HG02678 (cell line): ENCODE results near the gene PEDS1.
"Not testable (repeated sequence)": the region's sequence is repeated elsewhere in the genome, so short reads cannot be mapped to it uniquely, and the experiment has no call there.

Experiments used
- ATAC-seq: cut with Tn5 transposase; IDR thresholded peaks from one replicate; pipeline ENCODE4 v1.9.1; 2021; ENCODE audit warnings: mild to moderate bottlenecking, moderate library complexity; ENCODE audit not compliant: unreplicated experiment

Gene PEDS1

DNA sequence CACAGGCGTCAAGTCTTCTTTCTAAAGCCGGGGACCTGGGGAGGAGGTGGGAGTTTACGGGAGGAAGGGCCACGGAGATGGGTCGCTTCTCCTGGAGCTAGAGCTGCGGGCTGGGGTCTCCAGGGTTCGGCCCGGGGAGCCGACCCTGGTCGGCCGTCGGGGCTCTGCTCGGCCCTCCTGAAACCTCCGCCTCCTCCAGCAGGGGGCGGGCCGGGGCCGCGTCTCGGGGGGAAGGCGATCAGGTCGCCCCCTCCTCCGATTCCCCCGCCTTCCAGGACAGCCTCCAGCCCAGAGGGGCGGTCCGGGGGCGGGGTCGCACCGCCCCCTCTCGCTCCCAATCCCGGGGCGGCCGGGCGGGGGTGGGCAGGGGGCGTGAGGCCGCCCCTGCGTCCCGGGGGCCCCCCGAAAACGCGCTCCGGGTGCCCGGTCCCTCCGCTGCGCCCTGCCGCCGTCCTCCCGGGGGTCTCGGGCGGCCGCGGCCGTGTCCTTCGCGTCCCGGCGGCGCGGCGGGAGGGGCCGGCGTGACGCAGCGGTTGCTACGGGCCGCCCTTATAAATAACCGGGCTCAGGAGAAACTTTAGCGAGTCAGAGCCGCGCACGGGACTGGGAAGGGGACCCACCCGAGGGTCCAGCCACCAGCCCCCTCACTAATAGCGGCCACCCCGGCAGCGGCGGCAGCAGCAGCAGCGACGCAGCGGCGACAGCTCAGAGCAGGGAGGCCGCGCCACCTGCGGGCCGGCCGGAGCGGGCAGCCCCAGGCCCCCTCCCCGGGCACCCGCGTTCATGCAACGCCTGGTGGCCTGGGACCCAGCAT, 36.9 kb upstream of the PEDS1 start, which contains the start of gene CEBPB:
TSS of gene CEBPB (plus strand) at position 580 of the 814 bp plus-strand sequence. CDS start at position 784, 204 bp downstream.
- ATAC-seq = peak; percentile 49

DNA sequence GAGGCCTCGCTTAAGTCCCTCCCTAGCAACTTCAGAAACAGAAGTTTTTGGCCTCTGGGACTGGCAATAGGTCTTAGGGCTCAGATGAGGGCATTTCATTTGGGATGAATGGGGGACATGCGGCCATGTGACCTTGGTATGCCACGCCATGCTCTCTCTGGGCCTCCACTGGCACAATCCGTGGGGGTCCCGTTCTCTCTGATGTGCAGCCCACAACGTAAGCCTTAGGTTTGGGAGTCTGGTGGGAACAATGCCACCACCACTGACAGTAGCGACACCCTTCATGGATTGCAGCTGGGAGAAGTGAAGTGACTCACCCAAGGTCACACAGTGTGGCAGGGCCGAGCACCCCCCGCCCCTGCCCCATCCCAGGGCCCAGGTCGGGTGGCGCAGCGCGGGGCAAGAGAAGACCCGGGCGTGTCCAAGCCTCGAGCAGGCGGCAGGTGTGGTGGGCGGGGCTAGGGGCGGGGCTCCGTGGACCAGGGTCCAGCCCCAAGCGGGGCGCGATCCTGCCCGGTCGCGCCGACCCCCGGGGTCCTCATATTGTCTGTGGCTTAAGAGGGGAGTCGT, 36.2 kb upstream of the PEDS1 start:
- no peak for ATAC-seq

DNA sequence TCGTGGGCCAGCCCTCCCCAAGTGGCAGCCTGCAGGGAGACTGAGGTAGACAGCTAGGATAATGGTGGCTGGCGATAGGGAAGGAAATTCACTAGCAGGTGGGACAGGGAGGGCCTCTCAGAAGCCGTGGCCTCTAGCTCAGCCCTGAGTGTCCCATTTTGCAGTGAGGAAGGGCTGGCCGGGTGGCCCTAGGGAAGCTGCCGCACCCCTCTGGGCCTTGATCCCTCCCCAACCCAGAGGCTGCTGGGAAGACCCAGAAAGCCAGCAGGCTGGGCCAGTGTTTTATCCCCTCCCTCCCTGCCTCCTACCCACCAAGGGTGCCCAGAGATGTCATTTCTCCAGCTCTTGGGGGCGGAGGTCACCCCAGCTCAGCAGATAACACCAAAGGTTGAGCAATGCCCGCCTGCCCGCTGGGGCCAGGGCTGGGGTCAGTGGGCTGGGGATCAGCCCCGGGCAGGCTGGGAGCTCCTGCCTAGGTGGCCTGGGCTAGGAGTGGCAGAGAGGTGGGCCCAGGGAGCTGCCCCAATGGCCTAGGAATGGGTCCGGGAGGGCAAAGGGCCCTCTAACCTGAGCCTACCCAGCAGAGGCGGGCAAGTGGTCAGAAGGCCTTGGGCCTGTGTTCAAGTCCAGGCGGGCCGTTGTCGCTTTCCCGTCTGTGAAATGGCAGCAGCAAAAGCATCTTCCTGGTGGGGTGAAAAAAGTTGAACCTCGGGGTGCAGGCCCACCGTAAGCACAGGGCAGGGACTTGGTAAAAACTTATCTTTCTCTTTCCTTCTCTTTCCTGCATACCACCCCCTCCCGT, 35.6 kb upstream of the PEDS1 start:
- no peak for ATAC-seq

DNA sequence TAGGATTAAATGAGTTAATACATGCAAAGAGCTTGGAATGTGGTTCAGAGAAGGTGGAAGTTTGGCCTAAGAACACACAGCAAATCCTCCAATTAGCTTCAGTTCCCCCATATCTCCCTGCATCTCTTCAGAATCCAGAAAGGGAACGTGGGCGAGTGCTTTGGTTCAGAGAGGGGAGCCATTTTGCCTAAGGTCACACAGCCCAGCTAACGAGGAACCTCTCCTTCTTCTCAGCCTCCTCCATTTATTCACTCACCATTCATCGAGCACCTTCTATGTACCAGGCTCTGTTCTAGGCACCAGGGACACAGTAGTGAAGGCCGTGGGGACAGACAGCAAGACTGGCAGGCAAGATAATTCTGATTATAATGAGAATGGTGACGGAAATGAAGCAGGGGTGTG, 34.8 kb upstream of the PEDS1 start:
- no peak for ATAC-seq

DNA sequence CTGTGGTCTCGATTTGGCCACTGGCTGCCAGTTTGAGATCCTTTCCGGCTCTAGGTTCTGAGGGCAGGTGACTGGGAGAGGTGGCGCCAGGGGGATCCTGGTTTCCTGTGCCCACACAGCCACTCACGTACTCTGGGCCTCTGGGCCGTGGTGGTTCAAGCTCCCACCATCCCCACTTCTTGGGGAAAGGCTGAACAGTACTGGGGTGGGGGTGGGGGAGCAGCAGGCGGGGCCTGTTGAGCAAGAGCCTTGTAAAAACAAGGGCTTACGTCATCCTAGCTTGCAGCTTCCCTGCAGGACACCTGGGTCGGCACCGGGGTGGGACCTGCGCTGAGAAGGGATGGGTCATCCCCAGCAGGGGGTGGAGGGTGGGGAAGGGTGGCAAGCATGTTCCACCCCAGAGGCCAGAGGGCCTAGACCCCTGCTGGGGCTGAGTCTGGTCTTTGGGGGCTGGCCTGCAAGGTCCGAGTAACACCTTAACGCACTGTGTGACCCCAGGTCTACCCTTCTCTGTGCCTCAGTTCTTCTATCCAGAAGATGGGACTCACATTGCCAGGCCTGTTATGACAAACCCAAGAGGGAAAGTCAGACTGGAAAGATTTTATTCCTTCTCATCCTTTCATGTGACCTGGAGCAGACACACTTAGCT, 34.0 kb upstream of the PEDS1 start:
- no peak for ATAC-seq

DNA sequence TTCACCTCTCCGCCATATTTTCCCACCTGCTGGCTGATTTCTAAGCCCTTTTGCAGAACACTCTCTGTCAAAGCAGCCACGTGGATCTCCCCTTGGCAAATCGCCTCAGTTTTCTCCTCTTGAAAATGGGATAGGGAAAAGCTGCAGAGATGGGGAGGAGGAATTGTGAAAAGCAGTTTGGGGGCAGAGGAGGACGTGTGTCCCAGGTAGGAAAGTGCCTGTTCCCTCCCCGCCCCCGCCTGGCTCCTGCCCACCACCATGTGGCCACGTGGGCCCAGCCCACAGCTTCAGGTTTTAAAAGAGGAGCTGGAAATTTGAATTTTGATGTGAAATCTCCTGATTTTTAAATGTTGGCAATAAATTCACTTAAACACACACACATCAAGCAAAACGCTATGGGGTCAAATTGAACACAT, 33.5 kb upstream of the PEDS1 start:
- ATAC-seq = no peak

DNA sequence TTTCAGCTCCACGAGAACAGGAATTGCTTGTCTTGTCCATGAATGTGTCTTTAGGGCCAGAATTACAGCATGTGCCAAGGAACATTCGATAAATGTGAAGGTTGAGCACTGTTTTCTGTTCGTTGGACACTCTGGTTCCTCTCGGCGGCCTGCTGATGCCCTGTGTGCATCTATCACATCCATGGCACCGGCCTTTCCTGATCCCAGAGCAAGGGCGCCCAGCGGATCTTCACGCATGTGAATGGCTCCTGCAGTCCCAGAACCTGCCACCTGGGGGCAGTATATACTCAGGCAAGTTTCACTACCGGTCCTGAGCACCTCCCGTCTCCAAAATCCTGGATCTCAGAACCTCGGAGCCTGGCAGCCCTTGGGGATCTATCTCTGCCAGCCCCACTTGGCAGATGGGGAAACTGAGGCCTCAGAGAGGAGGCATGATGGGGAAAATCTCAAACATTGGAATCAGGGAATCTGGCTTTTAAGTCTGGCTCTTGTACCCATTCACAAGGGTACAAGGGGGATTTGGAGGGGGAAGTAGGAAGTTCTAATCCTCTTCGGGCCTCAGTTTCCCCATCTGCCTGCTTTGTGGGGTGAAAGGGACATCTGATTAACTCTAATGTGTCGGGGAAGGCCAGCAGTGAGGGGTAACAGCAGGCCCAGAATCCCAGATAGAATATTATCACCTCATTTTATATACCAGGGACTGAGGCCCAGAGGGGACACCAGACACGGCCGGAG, 32.8 kb upstream of the PEDS1 start:
- ATAC-seq = no peak

DNA sequence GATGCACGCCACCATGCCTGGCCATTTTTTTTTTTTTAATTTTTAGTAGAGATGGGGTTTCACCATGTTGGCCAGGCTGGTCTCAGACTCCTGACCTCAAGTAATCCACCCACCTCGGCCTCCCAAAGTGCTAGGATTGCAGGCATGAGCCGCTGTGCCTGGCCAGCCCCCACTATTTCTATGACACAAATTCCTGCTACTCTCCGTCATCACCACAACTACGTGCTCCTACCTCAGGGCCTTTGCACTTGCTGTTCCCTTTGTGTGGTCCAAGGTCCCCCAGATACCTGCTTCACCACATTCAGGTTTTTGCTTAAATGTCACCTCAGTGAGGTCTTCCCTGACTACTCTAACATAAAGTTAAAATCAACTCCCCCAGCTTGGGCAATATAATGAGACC, 31.9 kb upstream of the PEDS1 start:
- ATAC-seq = no peak

DNA sequence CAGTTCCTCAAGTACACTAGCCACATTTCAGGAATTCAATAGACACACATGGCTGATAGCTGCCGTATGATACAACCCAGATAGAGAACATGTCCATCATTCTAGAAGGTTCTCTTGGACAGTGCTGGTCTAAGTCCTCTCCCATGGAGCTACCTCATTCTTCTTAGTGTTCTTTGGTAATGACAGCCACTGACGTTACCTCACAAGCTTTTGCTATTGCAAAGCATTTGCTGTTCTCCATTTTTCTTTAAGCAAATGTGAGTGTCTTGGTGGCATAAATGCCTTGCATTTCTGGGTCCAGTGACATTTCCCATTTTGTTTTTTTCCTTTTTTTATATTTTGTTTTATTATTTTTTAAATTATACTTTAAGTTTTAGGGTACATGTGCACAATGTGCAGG, 28.8 kb upstream of the PEDS1 start:
- no peak for ATAC-seq

DNA sequence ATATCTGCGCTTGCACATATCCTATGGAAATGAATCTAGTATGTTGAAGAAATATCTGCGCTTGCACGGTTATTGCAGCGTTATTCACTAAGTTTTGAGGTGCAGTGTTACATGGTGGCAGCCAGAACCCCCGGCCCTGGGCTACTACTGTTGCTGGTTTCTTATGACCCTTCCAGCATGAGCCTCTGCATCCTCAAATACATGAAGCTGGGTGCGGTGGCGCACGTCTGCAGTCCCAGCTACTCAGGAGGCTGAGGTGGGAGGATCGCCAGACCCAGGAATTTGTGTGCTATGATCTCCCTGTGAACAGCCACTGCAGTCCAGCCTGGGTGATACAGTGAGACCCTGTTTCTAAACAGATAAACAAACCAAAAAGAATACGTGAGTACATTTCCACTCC, 27.8 kb upstream of the PEDS1 start:
- no peak for ATAC-seq

DNA sequence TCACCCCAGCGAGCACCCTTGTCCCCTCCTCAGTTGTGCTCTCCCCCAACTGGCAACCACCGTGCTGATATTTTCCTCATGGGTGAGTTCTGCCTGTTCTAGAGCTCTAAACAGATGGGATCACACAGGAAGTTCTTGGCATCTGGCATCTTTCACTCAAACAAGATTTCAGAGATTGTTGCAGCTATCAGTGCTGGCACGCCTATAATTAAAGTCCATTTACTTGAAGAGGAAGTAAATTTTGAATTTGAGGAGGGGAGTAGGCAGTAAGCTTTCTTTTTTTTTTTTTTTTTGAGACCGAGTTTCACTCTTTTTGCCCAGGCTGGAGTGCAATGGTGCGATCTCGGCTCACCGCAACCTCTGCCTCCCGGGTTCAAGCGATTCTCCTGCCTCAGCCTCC, 25.1 kb upstream of the PEDS1 start:
- not testable (repeated sequence) for ATAC-seq

DNA sequence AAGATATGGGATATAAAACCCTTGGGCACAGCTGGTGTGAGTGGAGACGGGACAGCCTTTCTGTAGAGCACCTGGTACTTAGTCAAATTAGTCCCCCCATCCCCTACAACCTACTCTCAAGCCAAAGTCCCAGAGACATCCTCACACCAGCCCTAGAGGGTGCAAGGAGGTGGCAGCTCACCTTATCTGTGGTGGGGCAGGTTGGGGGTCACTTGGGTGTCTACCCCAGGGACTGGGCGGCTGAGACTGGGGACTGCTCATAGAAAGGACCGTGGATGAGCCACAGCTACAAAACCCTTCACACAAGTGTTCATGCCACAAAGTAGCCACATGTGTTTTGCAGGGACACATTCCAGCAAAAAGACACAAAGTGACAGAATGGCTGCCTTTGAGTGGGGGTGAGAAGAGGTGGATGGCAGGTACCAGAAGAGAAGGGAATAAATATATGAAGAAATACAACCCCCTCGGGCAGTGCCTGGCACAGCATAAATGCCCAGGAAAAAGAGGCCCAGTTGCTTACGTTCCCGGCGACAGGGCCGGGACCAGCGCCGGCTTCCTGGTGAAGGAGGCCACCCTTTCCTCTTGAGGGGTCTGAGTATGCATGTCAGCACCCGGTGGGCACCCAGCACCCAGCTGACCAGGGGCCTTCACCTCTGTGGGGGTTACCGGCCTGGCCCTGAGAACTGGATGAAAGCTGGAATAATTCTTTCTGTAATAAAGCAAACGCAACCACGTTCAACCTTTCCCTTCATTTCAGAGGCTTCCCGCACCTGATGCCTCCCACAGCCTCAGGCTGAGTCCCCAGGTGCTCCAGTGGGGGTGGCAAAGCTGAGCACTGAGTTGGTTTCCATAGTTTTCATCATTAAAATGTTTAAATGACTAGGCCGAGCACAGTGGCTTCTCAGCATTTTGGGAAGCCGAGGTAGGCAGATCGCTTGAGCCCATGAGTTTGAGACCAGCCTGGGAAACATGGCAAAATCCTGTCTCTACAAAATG, 22.7 kb upstream of the PEDS1 start:
- ATAC-seq = no peak

DNA sequence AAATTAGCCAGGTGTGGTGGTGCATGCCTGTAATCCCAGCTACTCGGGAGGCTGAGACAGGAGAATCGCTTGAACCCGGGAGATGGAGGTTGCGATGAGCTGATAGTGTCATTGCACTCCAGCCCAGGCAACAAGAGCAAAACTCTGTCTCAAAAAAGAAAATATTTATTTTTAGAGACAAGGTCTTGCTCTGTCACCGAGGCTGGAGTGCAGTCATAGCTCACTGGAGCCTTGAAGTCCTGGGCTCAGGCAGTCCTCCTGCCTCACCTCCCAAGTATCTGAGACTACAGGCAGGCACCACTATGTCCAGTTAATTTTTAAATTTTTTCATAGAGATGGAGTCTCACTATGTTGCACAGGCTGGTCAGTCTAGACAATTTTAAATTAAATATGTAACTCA, 20.9 kb upstream of the PEDS1 start:
- no peak for ATAC-seq

DNA sequence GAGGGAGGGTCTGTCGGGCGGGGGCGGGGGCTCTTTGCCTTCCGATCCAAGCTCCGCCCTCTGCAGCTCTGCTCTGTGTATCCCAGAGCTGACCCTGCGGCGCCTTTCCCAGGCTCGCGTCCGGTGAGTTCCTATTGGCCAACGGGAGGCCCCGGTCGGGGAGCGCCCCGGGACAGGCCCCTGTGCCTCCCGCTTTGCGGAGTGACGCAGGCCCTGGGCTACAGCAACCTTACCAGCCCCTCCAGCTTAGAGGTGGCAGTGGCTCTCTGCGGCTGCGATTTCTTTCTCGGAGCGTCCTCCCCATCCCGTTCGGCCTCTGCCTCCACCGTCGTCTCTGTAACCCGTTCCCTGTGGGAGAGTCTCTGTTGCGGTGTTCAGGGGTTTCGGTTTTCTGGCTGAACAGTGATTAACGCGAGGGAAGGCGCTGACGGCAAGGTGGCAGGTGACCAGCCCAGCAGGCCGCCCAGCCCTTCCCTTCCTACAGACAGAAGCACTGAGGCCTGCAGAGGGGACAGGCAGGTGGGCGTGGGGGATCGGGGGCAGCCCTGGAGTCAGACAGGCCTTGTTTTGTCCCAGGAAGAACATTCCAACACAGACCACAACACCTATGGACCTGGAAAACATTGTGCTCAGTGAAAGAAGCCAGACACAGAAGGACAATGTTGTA, 19.0 kb upstream of the PEDS1 start:
- no peak for ATAC-seq

DNA sequence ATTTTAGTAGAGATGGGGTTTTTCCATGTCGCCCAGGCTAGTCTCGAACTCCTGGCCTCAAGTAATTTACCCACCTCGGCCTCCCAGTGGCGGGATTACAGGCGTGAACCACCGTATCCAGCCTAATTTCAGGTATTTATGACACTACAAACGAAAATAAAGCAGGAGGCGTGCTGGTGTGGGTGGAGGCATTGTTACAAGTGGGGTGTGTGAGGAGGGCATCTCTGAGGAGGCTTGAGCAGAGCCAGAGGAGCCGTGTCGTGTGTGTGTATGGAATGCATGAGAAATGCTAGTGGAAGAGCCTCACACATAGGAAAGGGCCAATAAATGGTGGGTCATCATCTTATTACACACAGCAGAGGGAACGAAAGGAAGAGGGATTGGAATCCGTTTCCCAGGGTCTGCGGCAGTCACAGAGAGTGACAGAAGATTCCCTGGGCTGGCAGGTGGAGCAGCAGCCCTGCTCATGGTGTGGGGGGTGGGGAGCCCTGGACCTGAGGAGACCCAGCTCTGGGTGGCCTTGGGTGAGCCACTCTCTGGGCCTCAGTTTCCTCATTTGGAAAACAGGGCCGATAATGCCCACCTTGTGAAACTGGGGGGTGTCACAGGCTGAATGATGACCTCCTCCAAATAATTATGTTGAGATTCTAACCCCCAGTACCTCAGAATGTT, 17.2 kb upstream of the PEDS1 start:
- ATAC-seq = no peak

DNA sequence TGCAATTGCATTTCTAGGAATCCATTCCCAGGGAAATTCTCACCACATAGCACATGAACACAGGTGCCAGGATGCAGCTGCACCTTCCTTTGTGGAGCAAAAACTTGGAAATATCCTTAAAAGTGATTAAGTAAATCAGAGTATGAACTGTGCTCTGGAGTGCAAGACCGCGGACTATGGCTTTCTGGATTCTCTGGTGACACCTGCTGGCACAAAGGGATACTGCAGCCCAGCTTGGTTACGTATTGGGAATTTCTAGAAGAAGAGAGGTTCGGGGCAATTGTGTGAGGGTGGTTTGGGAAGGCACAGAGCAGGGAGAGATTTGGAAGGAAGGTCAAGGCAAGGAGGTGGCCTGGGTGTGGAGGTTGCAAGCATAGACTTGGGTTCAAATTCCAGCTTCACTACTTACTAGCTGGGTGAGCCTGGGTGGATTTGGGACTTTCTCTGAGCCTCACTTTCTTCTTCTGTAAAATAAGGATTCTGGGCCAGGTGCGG, 15.9 kb upstream of the PEDS1 start:
- ATAC-seq = no peak

DNA sequence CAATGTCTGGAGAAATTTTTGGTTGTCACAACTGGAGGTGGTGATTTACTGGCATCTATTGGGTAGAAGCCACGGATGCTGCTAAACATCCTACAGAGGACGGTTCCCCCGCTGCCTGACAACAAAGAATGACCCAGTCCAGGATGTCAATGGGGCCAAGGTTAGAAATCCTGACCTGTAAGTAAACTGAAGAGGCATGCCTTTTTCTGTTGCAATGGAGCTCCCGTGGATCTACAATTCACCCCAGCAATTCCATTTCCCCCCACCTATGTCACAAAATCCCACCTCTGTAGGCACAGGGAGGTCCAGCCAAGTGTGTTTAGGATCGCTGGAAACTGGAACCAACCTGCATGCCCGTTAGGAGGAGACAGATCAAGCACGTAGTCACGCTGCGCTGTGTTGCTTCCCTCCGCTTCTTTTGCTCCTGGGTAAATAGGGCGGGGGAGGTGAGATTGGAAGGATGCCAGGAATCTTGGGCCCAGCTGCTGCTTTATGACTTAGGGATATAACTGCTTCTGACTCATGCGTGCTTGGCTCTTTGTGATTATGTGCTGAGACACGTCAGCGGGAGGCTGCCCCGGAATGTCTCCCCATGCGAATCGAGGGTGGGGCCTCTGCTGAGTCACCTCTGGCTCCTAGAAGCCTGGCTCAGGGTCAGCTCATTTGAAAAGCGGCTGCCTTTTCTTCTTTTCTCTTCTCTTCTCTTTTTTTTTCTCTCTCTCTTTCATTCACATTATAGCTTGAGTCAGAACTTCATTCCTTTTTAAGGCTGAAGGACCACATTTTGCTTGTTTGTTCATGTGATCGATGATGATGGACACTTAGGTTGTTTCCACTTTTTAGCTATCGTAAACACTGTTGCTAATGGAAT, 12.4 kb upstream of the PEDS1 start:
- peak; percentile 94 for ATAC-seq
